Measurements from ENCODE around the gene RPS15. TPM values are rescaled to one million over a fixed set of nuclear protein-coding genes. Genes with fewer than 3 reads are reported as not detected.

Gene RPS15
- total RNA-seq, 1 donor from 2014 or later = 3,178 TPM

- no peak for TF ChIP-seq CTCF (IDR thresholded peaks at IDR 0.05; ENCODE audit: insufficient read depth, low read length, poor library complexity, severe bottlenecking)
- peaks cover 59% of the 10 kb centered on the region for H3K27me3 ChIP-seq (ENCODE audit: control insufficient read depth, insufficient read depth, low read length)
- no peak for DNase-seq (ENCODE audit: low read depth)
- H3K36me3 ChIP-seq (ENCODE audit: control insufficient read depth, insufficient read depth, low read length) = no peaks in the 10 kb centered on the region
- H3K4me3 ChIP-seq (ENCODE audit: low read depth, low read length) = no peak overlapping the region
These were observed 19.0 kb downstream of the RPS15 start for GRCh38 chr19:1457031-1457739.

- H3K36me3 ChIP-seq (ENCODE audit: control insufficient read depth, insufficient read depth, low read length) = no peaks in the 10 kb centered on the region
- H3K4me3 ChIP-seq (ENCODE audit: low read depth, low read length) = no peak overlapping the region
- DNase-seq (ENCODE audit: low read depth) = no peak
- no peak for TF ChIP-seq CTCF (IDR thresholded peaks at IDR 0.05; ENCODE audit: insufficient read depth, low read length, poor library complexity, severe bottlenecking)
- peaks cover 52% of the 10 kb centered on the region for H3K27me3 ChIP-seq (ENCODE audit: control insufficient read depth, insufficient read depth, low read length)
These were observed 19.7 kb downstream of the RPS15 start for GRCh38 chr19:1457892-1458291.

- no peak for DNase-seq (ENCODE audit: low read depth)
- H3K4me3 ChIP-seq (ENCODE audit: low read depth, low read length) = no peak overlapping the region
- TF ChIP-seq CTCF (IDR thresholded peaks at IDR 0.05; ENCODE audit: insufficient read depth, low read length, poor library complexity, severe bottlenecking) = no peak
- peaks cover 38% of the 10 kb centered on the region for H3K27me3 ChIP-seq (ENCODE audit: control insufficient read depth, insufficient read depth, low read length)
- H3K36me3 ChIP-seq (ENCODE audit: control insufficient read depth, insufficient read depth, low read length) = no peaks in the 10 kb centered on the region
These were observed 21.3 kb downstream of the RPS15 start for GRCh38 chr19:1459479-1459878.

GRCh38 chr19:1460033-1460995, 22.1 kb downstream of the RPS15 start:
- no peaks in the 10 kb centered on the region for H3K36me3 ChIP-seq (ENCODE audit: control insufficient read depth, insufficient read depth, low read length)
- H3K4me3 ChIP-seq (ENCODE audit: low read depth, low read length) = no peak overlapping the region
- H3K27me3 ChIP-seq (ENCODE audit: control insufficient read depth, insufficient read depth, low read length) = peaks cover 38% of the 10 kb centered on the region
- TF ChIP-seq CTCF (IDR thresholded peaks at IDR 0.05; ENCODE audit: insufficient read depth, low read length, poor library complexity, severe bottlenecking) = no peak
- no peak for DNase-seq (ENCODE audit: low read depth)

GRCh38 chr19:1461862-1462261, 23.7 kb downstream of the RPS15 start:
- no peak for DNase-seq (ENCODE audit: low read depth)
- no peak for TF ChIP-seq CTCF (IDR thresholded peaks at IDR 0.05; ENCODE audit: insufficient read depth, low read length, poor library complexity, severe bottlenecking)
- no peaks in the 10 kb centered on the region for H3K36me3 ChIP-seq (ENCODE audit: control insufficient read depth, insufficient read depth, low read length)
- H3K4me3 ChIP-seq (ENCODE audit: low read depth, low read length) = no peak overlapping the region
- peaks cover 38% of the 10 kb centered on the region for H3K27me3 ChIP-seq (ENCODE audit: control insufficient read depth, insufficient read depth, low read length)

Measured in kidney epithelial cell (primary cell).